ENCODE results near the gene RPS6KA2.
"Not testable (repeated sequence)": the region's sequence is repeated elsewhere in the genome, so short reads cannot be mapped to it uniquely, and the experiment has no call there.

The RPS6KA2 gene

DNA sequence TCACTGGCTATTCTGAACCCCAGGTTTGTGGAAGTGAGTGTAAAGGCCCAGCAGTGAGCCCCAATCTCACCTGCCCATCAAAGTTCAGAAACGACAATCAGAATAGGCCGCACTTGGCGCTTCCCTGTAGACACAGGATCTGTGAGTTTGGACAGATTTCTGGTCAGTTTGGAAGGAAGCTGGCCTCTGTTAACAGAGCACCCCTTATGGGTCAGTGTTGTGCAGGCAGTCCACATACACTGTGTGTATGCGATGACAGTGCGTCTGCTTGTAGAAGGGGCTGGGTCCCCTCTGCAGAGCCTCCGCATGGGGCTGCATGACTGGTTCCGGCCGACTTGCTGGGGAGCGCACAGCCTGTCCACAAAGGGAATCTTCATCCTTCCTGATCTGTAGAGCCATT lies 240.9 kb downstream of the RPS6KA2 start:
- TF ChIP-seq, protein P1, sequence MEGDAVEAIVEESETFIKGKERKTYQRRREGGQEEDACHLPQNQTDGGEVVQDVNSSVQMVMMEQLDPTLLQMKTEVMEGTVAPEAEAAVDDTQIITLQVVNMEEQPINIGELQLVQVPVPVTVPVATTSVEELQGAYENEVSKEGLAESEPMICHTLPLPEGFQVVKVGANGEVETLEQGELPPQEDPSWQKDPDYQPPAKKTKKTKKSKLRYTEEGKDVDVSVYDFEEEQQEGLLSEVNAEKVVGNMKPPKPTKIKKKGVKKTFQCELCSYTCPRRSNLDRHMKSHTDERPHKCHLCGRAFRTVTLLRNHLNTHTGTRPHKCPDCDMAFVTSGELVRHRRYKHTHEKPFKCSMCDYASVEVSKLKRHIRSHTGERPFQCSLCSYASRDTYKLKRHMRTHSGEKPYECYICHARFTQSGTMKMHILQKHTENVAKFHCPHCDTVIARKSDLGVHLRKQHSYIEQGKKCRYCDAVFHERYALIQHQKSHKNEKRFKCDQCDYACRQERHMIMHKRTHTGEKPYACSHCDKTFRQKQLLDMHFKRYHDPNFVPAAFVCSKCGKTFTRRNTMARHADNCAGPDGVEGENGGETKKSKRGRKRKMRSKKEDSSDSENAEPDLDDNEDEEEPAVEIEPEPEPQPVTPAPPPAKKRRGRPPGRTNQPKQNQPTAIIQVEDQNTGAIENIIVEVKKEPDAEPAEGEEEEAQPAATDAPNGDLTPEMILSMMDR (conservative IDR thresholded peaks at IDR 0.05; ENCODE audit: low read depth, low read length) = no peak
- H3K4me3 ChIP-seq (ENCODE audit: low read length) = no peak overlapping the region
- DNase-seq (ENCODE audit: low read depth) = no peak

DNA sequence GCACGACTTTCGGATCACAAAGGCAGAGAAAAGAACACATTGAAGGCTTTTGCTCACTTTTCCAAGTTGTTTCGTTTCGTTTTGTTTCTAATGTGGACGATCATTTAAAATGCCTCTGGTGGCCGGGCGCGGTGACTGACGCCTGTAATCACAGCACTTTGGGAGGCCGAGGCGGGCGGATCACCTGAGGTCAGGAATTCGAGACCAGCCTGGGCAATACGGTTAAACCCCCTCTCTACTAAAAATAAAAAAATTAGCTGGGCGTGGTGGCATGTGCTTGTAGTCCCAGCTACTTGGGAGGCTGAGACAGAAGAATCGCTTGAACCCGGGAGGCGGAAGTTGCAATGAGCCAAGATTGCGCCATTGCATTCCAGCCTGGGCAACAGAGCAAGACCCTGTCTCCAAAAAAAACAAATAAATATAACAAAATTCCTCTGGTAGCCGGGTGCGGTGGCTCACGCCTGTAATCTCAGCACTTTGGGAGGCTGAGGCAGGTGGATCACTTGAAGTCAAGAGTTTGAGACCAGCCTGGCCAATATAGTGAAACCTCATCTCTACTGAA lies 243.2 kb downstream of the RPS6KA2 start:
- DNase-seq (ENCODE audit: low read depth) = not testable (repeated sequence)
- peak overlapping the region; percentile 68 for H3K4me3 ChIP-seq (ENCODE audit: low read length)

DNA sequence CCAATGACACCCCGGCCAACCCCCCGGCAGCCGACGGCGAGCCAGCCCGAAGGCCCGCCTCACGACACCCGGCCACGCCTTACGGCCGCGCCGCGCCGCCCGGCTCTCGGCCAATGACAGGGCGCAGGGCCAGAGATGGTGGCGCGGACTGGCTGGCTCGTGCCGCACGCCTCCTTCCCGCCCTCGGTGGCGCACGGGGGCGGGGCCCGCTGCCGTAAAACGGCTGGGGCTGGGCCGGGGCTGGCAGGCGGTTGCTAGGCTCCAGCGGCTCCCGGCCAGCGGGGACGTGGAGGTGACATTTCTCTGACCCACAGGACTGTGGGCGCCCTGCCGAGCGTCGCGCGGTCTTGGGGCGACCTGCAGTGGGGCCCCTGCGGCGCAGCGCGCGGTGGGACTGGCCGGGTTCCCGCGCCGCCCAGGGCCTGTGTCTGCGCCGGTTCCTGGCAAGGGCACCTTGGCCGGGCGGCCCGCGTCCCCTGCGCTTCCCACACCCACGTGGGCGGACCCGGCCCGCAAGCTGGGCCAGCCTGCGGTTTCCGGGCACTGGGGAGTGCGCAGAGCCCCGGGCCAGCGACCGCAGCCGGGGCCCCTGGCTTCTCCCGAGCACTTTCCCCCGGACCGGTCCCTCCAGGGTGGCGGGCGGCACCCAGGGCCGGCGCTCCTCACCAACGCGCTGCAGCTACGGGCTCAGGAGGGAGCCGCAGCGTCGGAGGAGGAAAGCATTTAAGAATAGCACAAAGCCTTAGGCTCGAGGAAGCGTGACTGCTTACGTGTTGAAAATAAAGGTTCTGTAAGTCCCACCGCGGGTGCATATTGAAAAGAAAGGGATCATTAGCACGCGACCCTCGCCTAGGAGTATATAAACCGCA lies 243.9 kb downstream of the RPS6KA2 start, which contains the start of gene MPC1:
Gene MPC1 (minus strand): TSS at position 8 of the 869 bp plus-strand sequence. CDS start 64 bp downstream, outside the sequence.
- TF ChIP-seq, protein P1 (conservative IDR thresholded peaks at IDR 0.05; ENCODE audit: low read depth, low read length) = no peak
- peak within 1 kb of the TSS; percentile 74 for H3K4me3 ChIP-seq (ENCODE audit: low read length)
- DNase-seq (ENCODE audit: low read depth) = peak; percentile 86

DNA sequence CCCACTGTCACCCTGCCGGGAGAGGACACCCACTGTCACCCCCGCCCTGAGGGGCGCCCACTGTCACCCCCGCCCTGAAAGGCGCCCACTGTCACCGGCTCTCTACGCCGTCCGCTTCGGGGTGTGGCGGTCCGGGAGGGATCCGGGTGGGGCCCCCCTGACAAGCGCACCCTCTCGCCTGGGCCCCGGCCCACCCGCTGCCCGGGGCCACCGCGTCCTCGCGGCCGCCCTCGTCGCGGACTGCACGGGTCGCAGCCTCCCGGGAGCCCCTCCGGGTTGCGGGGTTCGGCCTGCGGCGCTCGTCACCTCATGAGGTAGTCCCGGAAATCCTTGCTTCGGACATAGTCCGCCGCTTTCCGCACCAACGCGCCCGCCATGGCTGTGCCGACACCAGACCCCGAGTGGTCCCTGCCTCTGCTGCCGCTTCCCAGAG lies 244.5 kb downstream of the RPS6KA2 start:
- no peak for DNase-seq (ENCODE audit: low read depth)
- peak overlapping the region; percentile 74 for H3K4me3 ChIP-seq (ENCODE audit: low read length)
- TF ChIP-seq, protein P1 (conservative IDR thresholded peaks at IDR 0.05; ENCODE audit: low read depth, low read length) = no peak

DNA sequence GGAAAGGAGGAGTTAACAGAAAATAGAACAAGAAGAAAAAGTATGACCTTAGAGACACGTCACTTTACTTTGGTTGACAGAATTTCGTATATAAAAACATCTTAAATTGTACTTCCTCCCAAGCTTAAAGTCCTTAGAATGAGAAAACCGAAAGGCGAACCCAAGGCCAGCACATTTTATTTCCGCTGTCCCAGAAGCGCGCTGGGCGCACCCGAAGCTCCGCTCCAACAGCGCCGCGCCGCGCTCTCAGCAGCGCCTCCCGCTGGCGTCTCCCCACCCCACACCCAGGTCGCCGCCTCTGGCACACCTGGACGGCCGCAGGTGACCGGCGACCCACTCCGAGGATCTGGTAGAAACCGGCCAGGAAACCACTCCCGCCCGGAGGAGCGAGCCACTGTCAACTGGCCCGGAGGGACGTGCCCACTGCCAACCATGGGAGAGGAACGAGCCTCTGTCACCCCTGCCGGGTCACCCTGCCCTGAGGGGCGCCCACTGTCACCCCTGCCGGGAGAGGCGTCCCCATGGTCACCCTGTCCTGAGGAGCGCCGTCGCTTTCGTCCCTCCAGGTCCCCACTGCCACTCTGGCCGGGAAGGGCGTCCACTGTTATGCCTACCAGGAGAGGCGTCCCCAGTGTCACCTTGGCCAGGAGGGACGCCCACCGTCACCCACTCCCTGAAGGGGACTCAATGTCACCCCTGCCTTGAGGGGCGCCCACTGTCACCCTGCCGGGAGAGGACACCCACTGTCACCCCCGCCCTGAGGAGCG lies 245.1 kb downstream of the RPS6KA2 start:
- TF ChIP-seq, protein P1 (conservative IDR thresholded peaks at IDR 0.05; ENCODE audit: low read depth, low read length) = peak; percentile 75
- H3K4me3 ChIP-seq (ENCODE audit: low read length) = peak overlapping the region; percentile 74
- no peak for DNase-seq (ENCODE audit: low read depth)

DNA sequence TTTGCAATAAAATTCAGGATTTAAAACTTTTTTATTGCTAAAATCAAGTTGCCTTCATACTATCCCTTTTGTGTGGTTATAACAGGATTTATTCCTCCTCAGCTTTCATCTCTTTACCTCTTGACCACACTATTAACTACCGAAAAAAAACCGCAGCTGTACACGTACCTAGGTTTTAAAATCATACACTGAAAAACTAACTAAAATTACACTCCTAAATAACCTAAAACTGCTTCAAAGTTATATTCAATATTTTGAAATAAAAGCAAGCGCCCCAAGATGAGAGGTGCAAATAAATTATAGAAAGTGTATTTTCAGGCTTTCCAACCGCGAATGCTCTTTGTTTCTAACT lies 245.7 kb downstream of the RPS6KA2 start:
- DNase-seq (ENCODE audit: low read depth) = no peak
- TF ChIP-seq, protein P1 (conservative IDR thresholded peaks at IDR 0.05; ENCODE audit: low read depth, low read length) = no peak
- H3K4me3 ChIP-seq (ENCODE audit: low read length) = peak overlapping the region; percentile 74

GRCh38 chr6:166379800-166380199 lies 247.3 kb downstream of the RPS6KA2 start:
- no peak overlapping the region for H3K4me3 ChIP-seq (ENCODE audit: low read length)
- no peak for DNase-seq (ENCODE audit: low read depth)
- TF ChIP-seq, protein P1 (conservative IDR thresholded peaks at IDR 0.05; ENCODE audit: low read depth, low read length) = no peak

All from retinal pigment epithelial cell (primary cell).